ENCODE measurements around the gene ZNF516.

DNA sequence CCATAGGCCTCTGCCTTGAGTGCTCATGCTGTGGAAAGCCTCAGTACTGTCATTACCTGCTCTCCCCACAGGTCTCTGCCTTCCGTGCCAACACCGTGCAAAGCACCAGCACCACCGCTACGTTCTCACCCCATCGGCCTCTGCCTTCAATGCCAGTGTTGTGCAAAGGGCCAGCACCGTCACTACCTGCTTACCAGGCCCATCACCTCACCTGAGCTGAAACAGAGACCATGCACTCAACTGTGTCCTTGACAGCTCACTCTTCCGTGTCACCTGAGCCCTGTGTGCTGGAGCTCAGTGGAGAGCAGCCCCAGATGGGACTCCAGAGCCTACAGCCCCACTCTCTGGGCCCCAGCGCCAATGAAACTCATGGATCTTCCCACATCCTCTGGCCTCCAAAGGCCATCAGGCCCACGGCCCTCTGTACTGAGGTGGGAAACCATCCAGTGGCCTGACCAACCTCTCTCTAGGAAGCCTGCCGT, 62.7 kb downstream of the ZNF516 start:
- no peak for TF ChIP-seq REST (IDR thresholded peaks at IDR 0.05)
- TF ChIP-seq ESRRA (IDR thresholded peaks at IDR 0.05; ENCODE audit: borderline replicate concordance, low read length) = no peak
- TF ChIP-seq NPAS2 (CRISPR knock-in tag; IDR thresholded peaks at IDR 0.05; ENCODE audit: borderline replicate concordance) = no peak
- no peak for TF ChIP-seq MAX (IDR thresholded peaks at IDR 0.05)
- TF ChIP-seq CTCF (IDR thresholded peaks at IDR 0.05) = no peak
- no peak for TF ChIP-seq SMC3 (IDR thresholded peaks at IDR 0.05)
- TF ChIP-seq POLR2A (IDR thresholded peaks at IDR 0.05; ENCODE audit: low read length) = no peak
- TF ChIP-seq KDM5A (IDR thresholded peaks at IDR 0.05) = no peak
- TF ChIP-seq SREBF2 (IDR thresholded peaks at IDR 0.05) = no peak
- no peak for TF ChIP-seq POLR2AphosphoS2 (conservative IDR thresholded peaks at IDR 0.05; ENCODE audit: low read length)
- no peak for TF ChIP-seq MYC (IDR thresholded peaks at IDR 0.05; ENCODE audit: borderline replicate concordance, low read length)
- no peak for TF ChIP-seq EP300 (IDR thresholded peaks at IDR 0.05)
- no peak for TF ChIP-seq RNF2 (IDR thresholded peaks at IDR 0.05; ENCODE audit: borderline replicate concordance, low read depth)
- no peak for TF ChIP-seq KDM1A (IDR thresholded peaks at IDR 0.05; ENCODE audit: low read depth)

Data from A549 (cell line).